PC-9 (cell line): ENCODE data around the gene MYO15B. TPM values are rescaled to one million over a fixed set of nuclear protein-coding genes. Genes with fewer than 3 reads are reported as not detected.

Experiments
- BruUV-seq: library from RNA; stranded (reverse); fragments of 400-500 nt; replicated peaks from 2 replicates; lab custom pipeline; 2021; lab: Mats Ljungman, UMichigan
- CTCF ChIA-PET: fragments of 300-600 bp; sonication (Branson Sonifier 250); formaldehyde crosslinking; loops from one replicate; lab custom pipeline; 2022; ENCODE audit warnings: antibody characterized with exemption; lab: Charles Lee
- POLR2A ChIA-PET: fragments of 300-600 bp; sonication (Branson Sonifier 250); formaldehyde crosslinking; loops from one replicate; lab custom pipeline; 2022; ENCODE audit warnings: antibody characterized with exemption; ENCODE audit not compliant: unreplicated experiment; lab: Charles Lee
- DNase-seq, 2 experiments: peaks; one replicate each; pipeline versions ENCODE4 v3.0.0 to v3.0.0-alpha.2; 2015 to 2022; ENCODE audit warnings: mixed read lengths in 1 of 2
- H2AFZ ChIP-seq: fragments of 200-600 bp; sonication (generic); 2 replicates; pipeline ENCODE4 v1.8.1; 2017; ENCODE audit warnings: antibody characterized with exemption
- H3F3A ChIP-seq: fragments of 200-600 bp; sonication (generic); 2 replicates; pipeline ENCODE4 v1.8.1; 2017; ENCODE audit warnings: antibody characterized with exemption, mild to moderate bottlenecking, low read depth; ENCODE audit not compliant: insufficient read depth
- H3K27ac ChIP-seq: fragments of 200-600 bp; sonication (generic); 2 replicates; pipeline ENCODE4 v1.6.1; 2016; ENCODE audit warnings: mixed run types
- H3K27me3 ChIP-seq: fragments of 200-600 bp; sonication (generic); 2 replicates; pipeline ENCODE4 v1.6.1; 2016; ENCODE audit warnings: low read depth, mixed run types; ENCODE audit not compliant: insufficient read depth
- H3K36me3 ChIP-seq: fragments of 200-600 bp; sonication (generic); 2 replicates; pipeline ENCODE4 v1.6.1; 2016; ENCODE audit warnings: low read depth, mixed run types
- H3K4me1 ChIP-seq: fragments of 200-600 bp; sonication (generic); replicated peaks from 2 replicates; pipeline ENCODE4 v1.6.1; 2016; ENCODE audit warnings: mixed run types; ENCODE audit not compliant: insufficient read depth
- H3K4me2 ChIP-seq: fragments of 200-600 bp; sonication (generic); 2 replicates; pipeline ENCODE4 v1.6.1; 2017; ENCODE audit warnings: mixed run types
- H3K4me3 ChIP-seq: fragments of 200-600 bp; sonication (generic); 2 replicates; pipeline ENCODE4 v1.6.1; 2016; ENCODE audit warnings: mixed run types
- H3K79me2 ChIP-seq: fragments of 200-600 bp; sonication (generic); 2 replicates; pipeline ENCODE4 v1.6.1; 2017; ENCODE audit warnings: low read depth, mixed run types
- H3K9me2 ChIP-seq: fragments of 200-600 bp; sonication (generic); 2 replicates; pipeline ENCODE4 v1.8.1; 2017; ENCODE audit warnings: mild to moderate bottlenecking; ENCODE audit not compliant: insufficient read depth
- H3K9me3 ChIP-seq: fragments of 200-600 bp; sonication (generic); 2 replicates; pipeline ENCODE4 v1.8.1; 2016; ENCODE audit warnings: low read depth; ENCODE audit not compliant: insufficient read depth
- H4K20me1 ChIP-seq: fragments of 200-600 bp; sonication (generic); 2 replicates; pipeline ENCODE4 v1.8.1; 2017; ENCODE audit not compliant: insufficient read depth
- CTCF ChIP-seq: fragments of 200-600 bp; sonication (generic); conservative IDR thresholded peaks from 2 replicates; pipeline ENCODE4 v1.6.1; 2017; ENCODE audit warnings: mixed run types, antibody characterized with exemption, mild to moderate bottlenecking, moderate library complexity
- EZH2 ChIP-seq: fragments of 200-600 bp; sonication (generic); IDR thresholded peaks from 2 replicates; pipeline ENCODE4 v1.8.0; 2017; ENCODE audit warnings: antibody characterized with exemption, low read depth
- intact Hi-C: fragments of 100-400 bp; cut with micrococcal nuclease; formaldehyde crosslinking; loops from one replicate; pipeline ENCODE4 v1.10.0; 2022; ENCODE audit not compliant: unreplicated experiment
- total RNA-seq: library from RNA; stranded (reverse); gene quantifications from 2 replicates; pipeline ENCODE4 v1.2.3, GENCODE V29; 2021

Gene MYO15B
- total RNA-seq, 1 experiment from 2014 or later, result 53.5 TPM

DNA sequence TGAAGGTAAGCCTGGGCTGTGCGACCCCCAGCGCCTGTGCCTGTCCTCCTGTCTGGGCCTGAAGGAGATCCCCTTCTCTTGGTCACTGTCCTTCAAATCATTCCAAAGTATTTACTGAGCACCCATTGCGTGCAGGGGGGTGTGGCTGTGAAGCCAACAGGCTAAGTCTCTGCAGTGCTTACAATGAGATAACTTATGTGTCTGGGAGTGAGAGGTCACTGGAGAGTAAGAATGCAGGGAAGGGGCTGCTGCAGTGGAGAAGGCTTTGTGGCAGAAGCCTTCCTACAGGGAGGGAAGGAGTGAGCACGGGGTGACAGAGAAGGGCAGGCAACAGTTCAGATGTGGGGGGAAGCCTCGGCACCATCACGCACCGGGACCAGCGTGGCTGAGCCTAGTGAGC lies 34.5 kb downstream of the MYO15B start:
- Histone ChIP-seq H3K4me3 (no peak overlapping the region), H3F3A (no peaks in the 10 kb centered on the region), H3K4me1 (no peaks in the 10 kb centered on the region), H2AFZ (no peak overlapping the region), H3K27me3 (no peaks in the 10 kb centered on the region), H3K36me3 (no peaks in the 10 kb centered on the region), H3K79me2 (no peaks in the 10 kb centered on the region), H3K4me2 (no peak overlapping the region), H3K9me3 (no peaks in the 10 kb centered on the region), H4K20me1 (peaks cover 3% of the 10 kb centered on the region; the same call in 1 of the 2 replicates), H3K9me2 (no peaks in the 10 kb centered on the region), H3K27ac (no peak overlapping the region)
- BruUV-seq, result no TSS peak
- DNase-seq, result no peak
- CTCF ChIA-PET, result interaction anchor here (2.0 kb wide), 1 partner anchor 11 kb away, joined by 13 read pairs; the partner anchor contains the start of gene SMIM5
- no peak for TF ChIP-seq EZH2
- no peak for TF ChIP-seq CTCF
- POLR2A ChIA-PET, result no interaction called here
- intact Hi-C loops, result no loop called here

DNA sequence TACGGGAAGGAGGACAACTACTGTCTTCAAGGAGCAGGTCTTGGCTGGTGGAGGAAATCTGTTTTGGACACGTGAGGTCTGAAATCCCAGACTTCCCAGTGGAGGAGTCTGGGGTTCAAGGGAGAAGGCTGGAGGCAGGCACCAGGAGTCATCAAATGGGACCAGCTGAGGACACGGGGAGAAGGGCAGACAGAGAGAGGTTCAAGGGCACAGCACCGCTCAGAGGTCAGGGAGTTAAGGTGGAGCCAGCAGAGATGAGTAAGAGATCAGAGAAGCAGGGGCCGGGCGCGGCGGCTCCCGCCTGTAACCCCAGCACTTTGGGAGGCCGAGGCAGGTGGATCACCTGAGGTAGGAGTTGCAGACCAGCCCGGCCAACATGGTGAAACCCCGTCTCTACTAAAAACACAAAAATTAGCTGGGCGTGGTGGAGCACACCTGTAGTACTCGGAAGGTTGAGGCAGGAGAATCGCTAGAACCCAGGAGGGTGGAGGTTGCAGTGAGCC lies 35.2 kb downstream of the MYO15B start:
- POLR2A ChIA-PET, result no interaction called here
- no peak overlapping the region for H3K4me3 ChIP-seq
- H3K4me1 ChIP-seq, result no peaks in the 10 kb centered on the region
- no peak overlapping the region for H3K4me2 ChIP-seq
- no peaks in the 10 kb centered on the region for H3K9me2 ChIP-seq
- CTCF ChIA-PET, result no interaction called here
- BruUV-seq, result no TSS peak
- H3F3A ChIP-seq, result no peaks in the 10 kb centered on the region
- no peaks in the 10 kb centered on the region for H3K36me3 ChIP-seq
- intact Hi-C loops, result no loop called here
- TF ChIP-seq CTCF (no peak), EZH2 (no peak)
- no peak overlapping the region for H2AFZ ChIP-seq
- H3K79me2 ChIP-seq, result no peaks in the 10 kb centered on the region
- peaks cover 3% of the 10 kb centered on the region; the same call in 1 of the 2 replicates for H4K20me1 ChIP-seq
- H3K27ac ChIP-seq, result no peak overlapping the region
- no peak for DNase-seq
- H3K9me3 ChIP-seq, result no peaks in the 10 kb centered on the region
- H3K27me3 ChIP-seq, result no peaks in the 10 kb centered on the region

DNA sequence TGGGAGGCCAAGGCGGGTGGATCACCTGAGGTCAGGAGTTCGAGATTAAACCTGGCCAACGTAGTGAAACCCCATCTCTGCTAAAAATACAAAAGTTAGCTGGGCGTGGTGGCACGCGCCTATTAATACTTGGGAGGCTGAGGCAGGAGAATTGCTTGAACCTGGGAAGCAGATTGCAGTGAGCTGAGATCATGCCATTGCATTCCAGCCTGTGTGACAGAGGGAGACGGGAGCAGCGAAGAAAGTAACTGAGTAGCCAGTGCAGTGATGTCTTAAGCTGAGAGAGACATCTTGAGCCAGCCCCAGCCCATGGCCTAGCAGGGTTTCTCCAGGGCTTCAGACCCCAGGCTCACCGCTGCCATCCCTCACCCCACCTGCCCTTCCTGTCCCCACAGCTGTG lies 35.8 kb downstream of the MYO15B start:
- intact Hi-C loops, result no loop called here
- Histone ChIP-seq H3K4me1 (no peaks in the 10 kb centered on the region), H3K27ac (no peak overlapping the region), H3K4me2 (no peak overlapping the region), H3K4me3 (no peak overlapping the region), H4K20me1 (peaks cover 3% of the 10 kb centered on the region; the same call in 1 of the 2 replicates), H3K36me3 (no peaks in the 10 kb centered on the region), H2AFZ (no peak overlapping the region), H3K9me2 (no peaks in the 10 kb centered on the region), H3K79me2 (no peaks in the 10 kb centered on the region), H3K27me3 (no peaks in the 10 kb centered on the region), H3K9me3 (no peaks in the 10 kb centered on the region), H3F3A (no peaks in the 10 kb centered on the region)
- ChIA-PET CTCF (no interaction called here), POLR2A (no interaction called here)
- no peak for DNase-seq
- TF ChIP-seq CTCF (no peak), EZH2 (no peak)
- BruUV-seq, result no TSS peak
